HepG2 (cell line): ENCODE data around the gene JAK1.

Source experiments
- ARID2 ChIP-seq: sonication (generic); formaldehyde crosslinking; IDR thresholded peaks from 2 replicates; pipeline ENCODE4 v1.8.1; 2022; ENCODE audit warnings: mild to moderate bottlenecking, missing genetic modification reagents, borderline replicate concordance
- ELF4 ChIP-seq: sonication (generic); formaldehyde crosslinking; IDR thresholded peaks from 2 replicates; pipeline ENCODE4 v1.5.0; 2020; ENCODE audit warnings: missing genetic modification reagents, mild to moderate bottlenecking, moderate library complexity, borderline replicate concordance
- FOXJ3 ChIP-seq: sonication (generic); formaldehyde crosslinking; IDR thresholded peaks from 2 replicates; pipeline ENCODE4 v1.4.0; 2020; ENCODE audit warnings: missing genetic modification reagents, mild to moderate bottlenecking, borderline replicate concordance
- GZF1 ChIP-seq: sonication (generic); formaldehyde crosslinking; IDR thresholded peaks from 2 replicates; pipeline ENCODE4 v1.5.1; 2020; ENCODE audit warnings: mild to moderate bottlenecking, missing genetic modification reagents
- KDM5B ChIP-seq: sonication (generic); formaldehyde crosslinking; IDR thresholded peaks from 2 replicates; pipeline ENCODE4 v1.4.0; 2020; ENCODE audit warnings: missing genetic modification reagents, mild to moderate bottlenecking, borderline replicate concordance
- MEIS2 ChIP-seq: sonication (generic); formaldehyde crosslinking; IDR thresholded peaks from 2 replicates; pipeline ENCODE4 v1.9.0; 2021; ENCODE audit warnings: mild to moderate bottlenecking, missing genetic modification reagents
- SIN3B ChIP-seq: fragments of 150-350 bp; IDR thresholded peaks from 2 replicates; pipeline ENCODE4 v1.6.1; 2014; ENCODE audit warnings: low read length
- SMARCE1 ChIP-seq: fragments of 450-650 bp; IDR thresholded peaks from 2 replicates; pipeline ENCODE4 v1.6.1; 2017; ENCODE audit warnings: borderline replicate concordance
- ZFX ChIP-seq: sonication (generic); formaldehyde crosslinking; IDR thresholded peaks from 2 replicates; pipeline ENCODE4 v1.4.0; 2020; ENCODE audit warnings: mild to moderate bottlenecking, low read depth, missing genetic modification reagents, moderate library complexity
- ZNF564 ChIP-seq: sonication (generic); formaldehyde crosslinking; IDR thresholded peaks from 2 replicates; pipeline ENCODE4 v1.8.1; 2023; ENCODE audit warnings: mild to moderate bottlenecking, missing genetic modification reagents
- ZNF577 ChIP-seq: sonication (generic); formaldehyde crosslinking; IDR thresholded peaks from 2 replicates; pipeline ENCODE4 v1.4.0; 2020; ENCODE audit warnings: mild to moderate bottlenecking, low read depth, missing genetic modification reagents, borderline replicate concordance
- TF ChIP-seq, protein P1 (sequence below): sonication (generic); formaldehyde crosslinking; IDR thresholded peaks from 2 replicates; pipeline ENCODE4 v1.4.0; 2020; ENCODE audit warnings: low read depth, mild to moderate bottlenecking, missing genetic modification reagents
- TF ChIP-seq, protein P2 (sequence below): sonication (generic); formaldehyde crosslinking; IDR thresholded peaks from 2 replicates; pipeline ENCODE4 v1.5.0; 2020; ENCODE audit warnings: mild to moderate bottlenecking, missing genetic modification reagents, moderate library complexity
- TF ChIP-seq, protein P3 (sequence below): sonication (generic); formaldehyde crosslinking; IDR thresholded peaks from 2 replicates; pipeline ENCODE4 v1.4.0; 2020; ENCODE audit warnings: missing genetic modification reagents

DNA sequence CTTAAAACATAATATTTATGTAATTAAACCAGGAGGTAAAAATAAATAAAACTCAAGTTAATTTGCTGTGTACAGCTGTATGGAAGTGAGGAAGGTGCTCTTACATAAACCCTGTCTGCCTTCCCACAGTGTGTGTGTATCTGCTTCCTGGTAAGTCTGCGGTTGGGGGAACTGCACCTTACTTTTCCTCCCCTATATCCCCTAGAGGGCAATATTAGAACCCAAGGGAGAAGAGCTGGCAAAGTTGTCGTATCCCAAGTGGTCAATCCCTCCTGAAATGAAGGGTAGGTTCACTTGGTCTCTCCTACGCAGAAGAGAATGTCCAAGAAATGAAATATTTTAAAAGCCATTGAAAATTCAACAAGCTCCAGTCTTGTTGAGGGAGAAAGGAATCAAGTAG is 17.8 kb upstream of the JAK1 start:
- TF ChIP-seq FOXJ3 (CRISPR knock-in tag) (no peak), GZF1 (CRISPR knock-in tag) (no peak), SMARCE1 (no peak), SIN3B (no peak), ZNF577 (CRISPR knock-in tag) (no peak), ZFX (CRISPR knock-in tag) (no peak), ARID2 (CRISPR knock-in tag) (no peak), KDM5B (no peak), ZNF564 (CRISPR knock-in tag) (no peak), ELF4 (CRISPR knock-in tag) (no peak), MEIS2 (CRISPR knock-in tag) (no peak)
- TF ChIP-seq, protein P1, sequence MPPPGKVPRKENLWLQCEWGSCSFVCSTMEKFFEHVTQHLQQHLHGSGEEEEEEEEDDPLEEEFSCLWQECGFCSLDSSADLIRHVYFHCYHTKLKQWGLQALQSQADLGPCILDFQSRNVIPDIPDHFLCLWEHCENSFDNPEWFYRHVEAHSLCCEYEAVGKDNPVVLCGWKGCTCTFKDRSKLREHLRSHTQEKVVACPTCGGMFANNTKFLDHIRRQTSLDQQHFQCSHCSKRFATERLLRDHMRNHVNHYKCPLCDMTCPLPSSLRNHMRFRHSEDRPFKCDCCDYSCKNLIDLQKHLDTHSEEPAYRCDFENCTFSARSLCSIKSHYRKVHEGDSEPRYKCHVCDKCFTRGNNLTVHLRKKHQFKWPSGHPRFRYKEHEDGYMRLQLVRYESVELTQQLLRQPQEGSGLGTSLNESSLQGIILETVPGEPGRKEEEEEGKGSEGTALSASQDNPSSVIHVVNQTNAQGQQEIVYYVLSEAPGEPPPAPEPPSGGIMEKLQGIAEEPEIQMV (CRISPR knock-in tag): no peak
- TF ChIP-seq, protein P2, sequence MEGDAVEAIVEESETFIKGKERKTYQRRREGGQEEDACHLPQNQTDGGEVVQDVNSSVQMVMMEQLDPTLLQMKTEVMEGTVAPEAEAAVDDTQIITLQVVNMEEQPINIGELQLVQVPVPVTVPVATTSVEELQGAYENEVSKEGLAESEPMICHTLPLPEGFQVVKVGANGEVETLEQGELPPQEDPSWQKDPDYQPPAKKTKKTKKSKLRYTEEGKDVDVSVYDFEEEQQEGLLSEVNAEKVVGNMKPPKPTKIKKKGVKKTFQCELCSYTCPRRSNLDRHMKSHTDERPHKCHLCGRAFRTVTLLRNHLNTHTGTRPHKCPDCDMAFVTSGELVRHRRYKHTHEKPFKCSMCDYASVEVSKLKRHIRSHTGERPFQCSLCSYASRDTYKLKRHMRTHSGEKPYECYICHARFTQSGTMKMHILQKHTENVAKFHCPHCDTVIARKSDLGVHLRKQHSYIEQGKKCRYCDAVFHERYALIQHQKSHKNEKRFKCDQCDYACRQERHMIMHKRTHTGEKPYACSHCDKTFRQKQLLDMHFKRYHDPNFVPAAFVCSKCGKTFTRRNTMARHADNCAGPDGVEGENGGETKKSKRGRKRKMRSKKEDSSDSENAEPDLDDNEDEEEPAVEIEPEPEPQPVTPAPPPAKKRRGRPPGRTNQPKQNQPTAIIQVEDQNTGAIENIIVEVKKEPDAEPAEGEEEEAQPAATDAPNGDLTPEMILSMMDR (CRISPR knock-in tag): no peak
- TF ChIP-seq, protein P3, sequence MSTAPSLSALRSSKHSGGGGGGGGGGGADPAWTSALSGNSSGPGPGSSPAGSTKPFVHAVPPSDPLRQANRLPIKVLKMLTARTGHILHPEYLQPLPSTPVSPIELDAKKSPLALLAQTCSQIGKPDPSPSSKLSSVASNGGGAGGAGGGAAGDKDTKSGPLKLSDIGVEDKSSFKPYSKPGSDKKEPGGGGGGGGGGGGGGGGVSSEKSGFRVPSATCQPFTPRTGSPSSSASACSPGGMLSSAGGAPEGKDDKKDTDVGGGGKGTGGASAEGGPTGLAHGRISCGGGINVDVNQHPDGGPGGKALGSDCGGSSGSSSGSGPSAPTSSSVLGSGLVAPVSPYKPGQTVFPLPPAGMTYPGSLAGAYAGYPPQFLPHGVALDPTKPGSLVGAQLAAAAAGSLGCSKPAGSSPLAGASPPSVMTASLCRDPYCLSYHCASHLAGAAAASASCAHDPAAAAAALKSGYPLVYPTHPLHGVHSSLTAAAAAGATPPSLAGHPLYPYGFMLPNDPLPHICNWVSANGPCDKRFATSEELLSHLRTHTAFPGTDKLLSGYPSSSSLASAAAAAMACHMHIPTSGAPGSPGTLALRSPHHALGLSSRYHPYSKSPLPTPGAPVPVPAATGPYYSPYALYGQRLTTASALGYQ (CRISPR knock-in tag): no peak
